Measurements from ENCODE around the gene ADRA2C.
A peak's percentile ranks its signal among the peaks of the same experiment; 100 is the strongest.

ADRA2C gene

GRCh38 chr4:3789587-3789986 is 23.4 kb downstream of the ADRA2C start:
- TF ChIP-seq POLR2AphosphoS5 (IDR thresholded peaks at IDR 0.05; ENCODE audit: low read depth, low read length) (no peak), FOXP2 (optimal IDR thresholded peaks at IDR 0.05; ENCODE audit: borderline replicate concordance, extremely low read depth, extremely low read length, insufficient read depth) (no peak), SIN3A (IDR thresholded peaks at IDR 0.05; ENCODE audit: borderline replicate concordance, insufficient read depth, low read length) (no peak), TAF1 (IDR thresholded peaks at IDR 0.05; ENCODE audit: borderline replicate concordance, insufficient read depth, low read length) (no peak), REST (IDR thresholded peaks at IDR 0.05; ENCODE audit: insufficient read depth in 1 of 2, low read depth in 2 of 2, low read length in 2 of 2) (no peak)

GRCh38 chr4:3790006-3790561 is 23.9 kb downstream of the ADRA2C start:
- no peak for TF ChIP-seq POLR2AphosphoS5 (IDR thresholded peaks at IDR 0.05; ENCODE audit: low read depth, low read length)
- no peak for TF ChIP-seq REST (IDR thresholded peaks at IDR 0.05; ENCODE audit: insufficient read depth in 1 of 2, low read depth in 2 of 2, low read length in 2 of 2)
- TF ChIP-seq FOXP2 (optimal IDR thresholded peaks at IDR 0.05; ENCODE audit: borderline replicate concordance, extremely low read depth, extremely low read length, insufficient read depth), result no peak
- TF ChIP-seq TAF1 (IDR thresholded peaks at IDR 0.05; ENCODE audit: borderline replicate concordance, insufficient read depth, low read length), result no peak
- no peak for TF ChIP-seq SIN3A (IDR thresholded peaks at IDR 0.05; ENCODE audit: borderline replicate concordance, insufficient read depth, low read length)

GRCh38 chr4:3791256-3791655 is 25.1 kb downstream of the ADRA2C start:
- TF ChIP-seq SIN3A (IDR thresholded peaks at IDR 0.05; ENCODE audit: borderline replicate concordance, insufficient read depth, low read length), result no peak

GRCh38 chr4:3791910-3792542 is 25.8 kb downstream of the ADRA2C start:
- TF ChIP-seq POLR2AphosphoS5 (IDR thresholded peaks at IDR 0.05; ENCODE audit: low read depth, low read length) (no peak), REST (IDR thresholded peaks at IDR 0.05; ENCODE audit: insufficient read depth in 1 of 2, low read depth in 2 of 2, low read length in 2 of 2) (peak; percentile 89 to 94)

GRCh38 chr4:3792813-3793212 is 26.6 kb downstream of the ADRA2C start:
- TF ChIP-seq TAF1 (IDR thresholded peaks at IDR 0.05; ENCODE audit: borderline replicate concordance, insufficient read depth, low read length) (no peak), SIN3A (IDR thresholded peaks at IDR 0.05; ENCODE audit: borderline replicate concordance, insufficient read depth, low read length) (no peak), FOXP2 (optimal IDR thresholded peaks at IDR 0.05; ENCODE audit: borderline replicate concordance, extremely low read depth, extremely low read length, insufficient read depth) (no peak), REST (IDR thresholded peaks at IDR 0.05; ENCODE audit: insufficient read depth in 1 of 2, low read depth in 2 of 2, low read length in 2 of 2) (no peak), POLR2AphosphoS5 (IDR thresholded peaks at IDR 0.05; ENCODE audit: low read depth, low read length) (no peak)
